ENCODE results near the gene KIAA2012.

Gene KIAA2012

GRCh38 chr2:202030691-202031090 is 42.4 kb upstream of the KIAA2012 start:
- H3K4me3 ChIP-seq (ENCODE audit: low read depth, low read length), result no peak overlapping the region
- DNase-seq (ENCODE audit: low read depth), result no peak
- no peak for TF ChIP-seq MAX (IDR thresholded peaks at IDR 0.05; ENCODE audit: low read depth, low read length)
- TF ChIP-seq CTCF (IDR thresholded peaks at IDR 0.05; ENCODE audit: low read depth, low read length), result no peak
- TF ChIP-seq POLR2A (IDR thresholded peaks at IDR 0.05; ENCODE audit: extremely low read depth, insufficient read length), result no peak
- no peak for TF ChIP-seq MYC (IDR thresholded peaks at IDR 0.05; ENCODE audit: low read depth, low read length)

- H3K4me3 ChIP-seq (ENCODE audit: low read depth, low read length), result no peak overlapping the region
- TF ChIP-seq MAX (IDR thresholded peaks at IDR 0.05; ENCODE audit: low read depth, low read length) (no peak), MYC (IDR thresholded peaks at IDR 0.05; ENCODE audit: low read depth, low read length) (no peak), CTCF (IDR thresholded peaks at IDR 0.05; ENCODE audit: low read depth, low read length) (no peak), POLR2A (IDR thresholded peaks at IDR 0.05; ENCODE audit: extremely low read depth, insufficient read length) (no peak)
- DNase-seq (ENCODE audit: low read depth), result no peak
Observed at GRCh38 chr2:202031246-202031951, 41.7 kb upstream of the KIAA2012 start.

GRCh38 chr2:202032846-202033316 is 40.2 kb upstream of the KIAA2012 start:
- TF ChIP-seq POLR2A (IDR thresholded peaks at IDR 0.05; ENCODE audit: extremely low read depth, insufficient read length), result peak; percentile 26
- TF ChIP-seq CTCF (IDR thresholded peaks at IDR 0.05; ENCODE audit: low read depth, low read length), result no peak
- TF ChIP-seq MAX (IDR thresholded peaks at IDR 0.05; ENCODE audit: low read depth, low read length), result peak; percentile 5; the same call in 1 of the 2 replicates
- peak; percentile 27; the same call in 1 of the 2 replicates for TF ChIP-seq MYC (IDR thresholded peaks at IDR 0.05; ENCODE audit: low read depth, low read length)
- H3K4me3 ChIP-seq (ENCODE audit: low read depth, low read length), result peak overlapping the region; percentile 79
- DNase-seq (ENCODE audit: low read depth), result peak; percentile 77

- peak; percentile 96 for DNase-seq (ENCODE audit: low read depth)
- TF ChIP-seq MYC (IDR thresholded peaks at IDR 0.05; ENCODE audit: low read depth, low read length), result no peak
- peak; percentile 14 for TF ChIP-seq CTCF (IDR thresholded peaks at IDR 0.05; ENCODE audit: low read depth, low read length)
- peak; percentile 37 for TF ChIP-seq POLR2A (IDR thresholded peaks at IDR 0.05; ENCODE audit: extremely low read depth, insufficient read length)
- 0 out of 2 replicates have a peak, but pooled peaks have one; percentile 6 for TF ChIP-seq MAX (IDR thresholded peaks at IDR 0.05; ENCODE audit: low read depth, low read length)
- H3K4me3 ChIP-seq (ENCODE audit: low read depth, low read length), result peak within 1 kb of the TSS; percentile 79
Observed at GRCh38 chr2:202033317-202034248, 39.5 kb upstream of the KIAA2012 start, which contains the start of gene FZD7. Gene FZD7, plus strand, starts transcription at chr2:202033855. Its CDS starts 793 bp downstream, at chr2:202034648.

- no peak for TF ChIP-seq MAX (IDR thresholded peaks at IDR 0.05; ENCODE audit: low read depth, low read length)
- no peak for TF ChIP-seq CTCF (IDR thresholded peaks at IDR 0.05; ENCODE audit: low read depth, low read length)
- no peak for TF ChIP-seq POLR2A (IDR thresholded peaks at IDR 0.05; ENCODE audit: extremely low read depth, insufficient read length)
- no peak for TF ChIP-seq MYC (IDR thresholded peaks at IDR 0.05; ENCODE audit: low read depth, low read length)
- H3K4me3 ChIP-seq (ENCODE audit: low read depth, low read length), result peak overlapping the region; percentile 52
- DNase-seq (ENCODE audit: low read depth), result peak; percentile 53
Observed at GRCh38 chr2:202034249-202035088, 38.6 kb upstream of the KIAA2012 start.

All from NB4 (cell line).